WTC11 (cell line): Measurements from ENCODE around the gene HSP90AB1. TPM values are rescaled to one million over a fixed set of nuclear protein-coding genes. Genes with fewer than 3 reads are reported as not detected.
A peak's percentile ranks its signal among the peaks of the same experiment; 100 is the strongest.

ENCODE experiments used
- CREB1 ChIP-seq: sonication (generic); formaldehyde crosslinking; IDR thresholded peaks from 2 replicates; pipeline ENCODE4 v1.8.0; 2023; ENCODE audit warnings: mild to moderate bottlenecking, missing genetic modification reagents
- ELF4 ChIP-seq: sonication (generic); formaldehyde crosslinking; IDR thresholded peaks from 2 replicates; pipeline ENCODE4 v1.8.1; 2022; ENCODE audit warnings: low read depth, mild to moderate bottlenecking, moderate library complexity, missing genetic modification reagents
- EMX1 ChIP-seq: fragments of 250-450 bp; sonication (Bioruptor Pico); IDR thresholded peaks from 2 replicates; pipeline ENCODE4 v1.8.0; 2021; ENCODE audit warnings: mild to moderate bottlenecking
- ESRRA ChIP-seq: sonication (generic); formaldehyde crosslinking; IDR thresholded peaks from 2 replicates; pipeline ENCODE4 v1.8.1; 2022; ENCODE audit warnings: mild to moderate bottlenecking, missing genetic modification reagents, borderline replicate concordance
- ETV6 ChIP-seq: sonication (generic); formaldehyde crosslinking; IDR thresholded peaks from 2 replicates; pipeline ENCODE4 v1.8.1; 2022; ENCODE audit warnings: mild to moderate bottlenecking, missing genetic modification reagents
- FOXK1 ChIP-seq: sonication (generic); formaldehyde crosslinking; IDR thresholded peaks from 2 replicates; pipeline ENCODE4 v1.8.0; 2022; ENCODE audit warnings: mild to moderate bottlenecking, moderate library complexity, missing genetic modification reagents
- GTF2I ChIP-seq: fragments of 250-450 bp; sonication (Bioruptor Pico); conservative IDR thresholded peaks from 2 replicates; pipeline ENCODE4 v1.4.0; 2021; ENCODE audit warnings: mild to moderate bottlenecking
- HMGA2 ChIP-seq: fragments of 250-450 bp; sonication (Bioruptor Pico); IDR thresholded peaks from 2 replicates; pipeline ENCODE4 v1.4.0; 2021; ENCODE audit warnings: mild to moderate bottlenecking, moderate library complexity
- IRF1 ChIP-seq: sonication (generic); formaldehyde crosslinking; IDR thresholded peaks from 2 replicates; pipeline ENCODE4 v1.8.0; 2023; ENCODE audit warnings: missing genetic modification reagents
- MAX ChIP-seq: sonication (generic); formaldehyde crosslinking; IDR thresholded peaks from 2 replicates; pipeline ENCODE4 v1.8.0; 2022; ENCODE audit warnings: mild to moderate bottlenecking, missing genetic modification reagents
- MLX ChIP-seq: sonication (generic); formaldehyde crosslinking; IDR thresholded peaks from 2 replicates; pipeline ENCODE4 v1.8.1; 2023; ENCODE audit warnings: mild to moderate bottlenecking, missing genetic modification reagents, moderate library complexity
- NFE2L1 ChIP-seq: sonication (generic); formaldehyde crosslinking; IDR thresholded peaks from 2 replicates; pipeline ENCODE4 v1.8.1; 2023; ENCODE audit warnings: missing genetic modification reagents
- NFYB ChIP-seq: sonication (generic); formaldehyde crosslinking; conservative IDR thresholded peaks from 2 replicates; pipeline ENCODE4 v1.8.0; 2022; ENCODE audit warnings: low read depth, missing genetic modification reagents
- NR3C1 ChIP-seq: sonication (generic); formaldehyde crosslinking; conservative IDR thresholded peaks from 2 replicates; pipeline ENCODE4 v1.8.1; 2023; ENCODE audit warnings: low read depth, mild to moderate bottlenecking, missing genetic modification reagents
- ZNF219 ChIP-seq: sonication (generic); formaldehyde crosslinking; IDR thresholded peaks from 2 replicates; pipeline ENCODE4 v1.8.0; 2023; ENCODE audit warnings: missing genetic modification reagents, mild to moderate bottlenecking, borderline replicate concordance
- ZNF263 ChIP-seq: sonication (generic); formaldehyde crosslinking; IDR thresholded peaks from 2 replicates; pipeline ENCODE4 v1.8.1; 2022; ENCODE audit warnings: low read depth, mild to moderate bottlenecking, moderate library complexity, missing genetic modification reagents
- ZNF281 ChIP-seq: sonication (generic); formaldehyde crosslinking; IDR thresholded peaks from 2 replicates; pipeline ENCODE4 v1.8.0; 2023; ENCODE audit warnings: mild to moderate bottlenecking, missing genetic modification reagents
- ZNF317 ChIP-seq: sonication (generic); formaldehyde crosslinking; IDR thresholded peaks from 2 replicates; pipeline ENCODE4 v1.8.1; 2023; ENCODE audit warnings: low read depth, mild to moderate bottlenecking, moderate library complexity, missing genetic modification reagents, borderline replicate concordance
- ZNF423 ChIP-seq: fragments of 250-450 bp; sonication (Bioruptor Pico); IDR thresholded peaks from 2 replicates; pipeline ENCODE4 v2.1.2; 2022; ENCODE audit warnings: mild to moderate bottlenecking, moderate library complexity
- total RNA-seq: library from RNA; stranded (reverse); gene quantifications from 3 replicates; pipeline ENCODE4 v1.2.3, GENCODE V29; 2021
- TF ChIP-seq, protein P1 (sequence below): sonication (generic); formaldehyde crosslinking; IDR thresholded peaks from 2 replicates; pipeline ENCODE4 v1.8.0; 2022; ENCODE audit warnings: mild to moderate bottlenecking, missing genetic modification reagents
- TF ChIP-seq, protein P2 (sequence below): fragments of 250-450 bp; sonication (Bioruptor Pico); IDR thresholded peaks from 2 replicates; pipeline ENCODE4 v2.1.2; 2022; ENCODE audit warnings: mild to moderate bottlenecking, moderate library complexity
- TF ChIP-seq, protein P3 (sequence below): sonication (generic); formaldehyde crosslinking; IDR thresholded peaks from 2 replicates; pipeline ENCODE4 v1.8.1; 2022; ENCODE audit warnings: low read depth, missing genetic modification reagents, borderline replicate concordance
- TF ChIP-seq, protein P4 (sequence below): sonication (generic); formaldehyde crosslinking; IDR thresholded peaks from 2 replicates; pipeline ENCODE4 v1.8.1; 2023; ENCODE audit warnings: mild to moderate bottlenecking, moderate library complexity, missing genetic modification reagents
- TF ChIP-seq, protein P5 (sequence below): sonication (generic); formaldehyde crosslinking; conservative IDR thresholded peaks from 2 replicates; pipeline ENCODE4 v1.8.1; 2023; ENCODE audit warnings: mild to moderate bottlenecking, low read depth, missing genetic modification reagents, moderate library complexity
- TF ChIP-seq, protein P6 (sequence below): sonication (generic); formaldehyde crosslinking; conservative IDR thresholded peaks from 2 replicates; pipeline ENCODE4 v1.8.1; 2022; ENCODE audit warnings: mild to moderate bottlenecking, missing genetic modification reagents

HSP90AB1 gene
- total RNA-seq, 1 experiment from 2014 or later: 2,171 TPM

GRCh38 chr6:44219053-44219814, 27.7 kb upstream of the HSP90AB1 start (continued):
- TF ChIP-seq, protein P1, sequence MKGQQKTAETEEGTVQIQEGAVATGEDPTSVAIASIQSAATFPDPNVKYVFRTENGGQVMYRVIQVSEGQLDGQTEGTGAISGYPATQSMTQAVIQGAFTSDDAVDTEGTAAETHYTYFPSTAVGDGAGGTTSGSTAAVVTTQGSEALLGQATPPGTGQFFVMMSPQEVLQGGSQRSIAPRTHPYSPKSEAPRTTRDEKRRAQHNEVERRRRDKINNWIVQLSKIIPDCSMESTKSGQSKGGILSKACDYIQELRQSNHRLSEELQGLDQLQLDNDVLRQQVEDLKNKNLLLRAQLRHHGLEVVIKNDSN (CRISPR knock-in tag): peak; percentile 21; the same call in 1 of the 2 replicates
- TF ChIP-seq EMX1 (CRISPR knock-in tag) (no peak), HMGA2 (CRISPR knock-in tag) (no peak), ZNF281 (CRISPR knock-in tag) (peak; percentile 88; the same call in 1 of the 2 replicates), ESRRA (0 out of 2 replicates have a peak, but pooled peaks have one; percentile 26), ZNF423 (CRISPR knock-in tag) (peak; percentile 61; the same call in 1 of the 2 replicates), IRF1 (CRISPR knock-in tag) (no peak; the same call in 1 of the 2 replicates), CREB1 (CRISPR knock-in tag) (0 out of 2 replicates have a peak, but pooled peaks have one; percentile 49), GTF2I (no peak), FOXK1 (peak; percentile 30), ZNF263 (no peak), ELF4 (CRISPR knock-in tag) (no peak), ZNF317 (0 out of 2 replicates have a peak, but pooled peaks have one; percentile 20), NR3C1 (no peak), ETV6 (CRISPR knock-in tag) (0 out of 2 replicates have a peak, but pooled peaks have one; percentile 50), MLX (no peak), MAX (CRISPR knock-in tag) (peak; percentile 87), NFYB (CRISPR knock-in tag) (no peak), ZNF219 (CRISPR knock-in tag) (no peak), NFE2L1 (no peak; the same call in 1 of the 2 replicates)
- TF ChIP-seq, protein P2, sequence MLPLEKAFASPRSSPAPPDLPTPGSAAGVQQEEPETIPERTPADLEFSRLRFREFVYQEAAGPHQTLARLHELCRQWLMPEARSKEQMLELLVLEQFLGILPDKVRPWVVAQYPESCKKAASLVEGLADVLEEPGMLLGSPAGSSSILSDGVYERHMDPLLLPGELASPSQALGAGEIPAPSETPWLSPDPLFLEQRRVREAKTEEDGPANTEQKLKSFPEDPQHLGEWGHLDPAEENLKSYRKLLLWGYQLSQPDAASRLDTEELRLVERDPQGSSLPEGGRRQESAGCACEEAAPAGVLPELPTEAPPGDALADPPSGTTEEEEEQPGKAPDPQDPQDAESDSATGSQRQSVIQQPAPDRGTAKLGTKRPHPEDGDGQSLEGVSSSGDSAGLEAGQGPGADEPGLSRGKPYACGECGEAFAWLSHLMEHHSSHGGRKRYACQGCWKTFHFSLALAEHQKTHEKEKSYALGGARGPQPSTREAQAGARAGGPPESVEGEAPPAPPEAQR (CRISPR knock-in tag): no peak
- TF ChIP-seq, protein P3, sequence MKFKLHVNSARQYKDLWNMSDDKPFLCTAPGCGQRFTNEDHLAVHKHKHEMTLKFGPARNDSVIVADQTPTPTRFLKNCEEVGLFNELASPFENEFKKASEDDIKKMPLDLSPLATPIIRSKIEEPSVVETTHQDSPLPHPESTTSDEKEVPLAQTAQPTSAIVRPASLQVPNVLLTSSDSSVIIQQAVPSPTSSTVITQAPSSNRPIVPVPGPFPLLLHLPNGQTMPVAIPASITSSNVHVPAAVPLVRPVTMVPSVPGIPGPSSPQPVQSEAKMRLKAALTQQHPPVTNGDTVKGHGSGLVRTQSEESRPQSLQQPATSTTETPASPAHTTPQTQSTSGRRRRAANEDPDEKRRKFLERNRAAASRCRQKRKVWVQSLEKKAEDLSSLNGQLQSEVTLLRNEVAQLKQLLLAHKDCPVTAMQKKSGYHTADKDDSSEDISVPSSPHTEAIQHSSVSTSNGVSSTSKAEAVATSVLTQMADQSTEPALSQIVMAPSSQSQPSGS (CRISPR knock-in tag): no peak
- TF ChIP-seq, protein P4, sequence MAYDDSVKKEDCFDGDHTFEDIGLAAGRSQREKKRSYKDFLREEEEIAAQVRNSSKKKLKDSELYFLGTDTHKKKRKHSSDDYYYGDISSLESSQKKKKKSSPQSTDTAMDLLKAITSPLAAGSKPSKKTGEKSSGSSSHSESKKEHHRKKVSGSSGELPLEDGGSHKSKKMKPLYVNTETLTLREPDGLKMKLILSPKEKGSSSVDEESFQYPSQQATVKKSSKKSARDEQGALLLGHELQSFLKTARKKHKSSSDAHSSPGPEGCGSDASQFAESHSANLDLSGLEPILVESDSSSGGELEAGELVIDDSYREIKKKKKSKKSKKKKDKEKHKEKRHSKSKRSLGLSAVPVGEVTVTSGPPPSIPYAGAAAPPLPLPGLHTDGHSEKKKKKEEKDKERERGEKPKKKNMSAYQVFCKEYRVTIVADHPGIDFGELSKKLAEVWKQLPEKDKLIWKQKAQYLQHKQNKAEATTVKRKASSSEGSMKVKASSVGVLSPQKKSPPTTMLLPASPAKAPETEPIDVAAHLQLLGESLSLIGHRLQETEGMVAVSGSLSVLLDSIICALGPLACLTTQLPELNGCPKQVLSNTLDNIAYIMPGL (CRISPR knock-in tag): peak; percentile 17; the same call in 1 of the 2 replicates
- TF ChIP-seq, protein P5, sequence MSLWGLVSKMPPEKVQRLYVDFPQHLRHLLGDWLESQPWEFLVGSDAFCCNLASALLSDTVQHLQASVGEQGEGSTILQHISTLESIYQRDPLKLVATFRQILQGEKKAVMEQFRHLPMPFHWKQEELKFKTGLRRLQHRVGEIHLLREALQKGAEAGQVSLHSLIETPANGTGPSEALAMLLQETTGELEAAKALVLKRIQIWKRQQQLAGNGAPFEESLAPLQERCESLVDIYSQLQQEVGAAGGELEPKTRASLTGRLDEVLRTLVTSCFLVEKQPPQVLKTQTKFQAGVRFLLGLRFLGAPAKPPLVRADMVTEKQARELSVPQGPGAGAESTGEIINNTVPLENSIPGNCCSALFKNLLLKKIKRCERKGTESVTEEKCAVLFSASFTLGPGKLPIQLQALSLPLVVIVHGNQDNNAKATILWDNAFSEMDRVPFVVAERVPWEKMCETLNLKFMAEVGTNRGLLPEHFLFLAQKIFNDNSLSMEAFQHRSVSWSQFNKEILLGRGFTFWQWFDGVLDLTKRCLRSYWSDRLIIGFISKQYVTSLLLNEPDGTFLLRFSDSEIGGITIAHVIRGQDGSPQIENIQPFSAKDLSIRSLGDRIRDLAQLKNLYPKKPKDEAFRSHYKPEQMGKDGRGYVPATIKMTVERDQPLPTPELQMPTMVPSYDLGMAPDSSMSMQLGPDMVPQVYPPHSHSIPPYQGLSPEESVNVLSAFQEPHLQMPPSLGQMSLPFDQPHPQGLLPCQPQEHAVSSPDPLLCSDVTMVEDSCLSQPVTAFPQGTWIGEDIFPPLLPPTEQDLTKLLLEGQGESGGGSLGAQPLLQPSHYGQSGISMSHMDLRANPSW (CRISPR knock-in tag): no peak
- TF ChIP-seq, protein P6, sequence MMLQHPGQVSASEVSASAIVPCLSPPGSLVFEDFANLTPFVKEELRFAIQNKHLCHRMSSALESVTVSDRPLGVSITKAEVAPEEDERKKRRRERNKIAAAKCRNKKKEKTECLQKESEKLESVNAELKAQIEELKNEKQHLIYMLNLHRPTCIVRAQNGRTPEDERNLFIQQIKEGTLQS (CRISPR knock-in tag): no peak
